SK-N-SH (cell line): ENCODE data around the gene IFNA1. TPM values are rescaled to one million over a fixed set of nuclear protein-coding genes. Genes with fewer than 3 reads are reported as not detected.

Experiments used
- CTCF ChIA-PET: fragments of 300-600, 350-600 bp; formaldehyde crosslinking; extraction: SDS; loops from one replicate; lab custom pipeline; 2021; lab: Yijun Ruan, JAX
- POLR2A ChIA-PET: fragments of 350-600 bp; sonication (Branson Sonifier 250); formaldehyde crosslinking; extraction: SDS; loops from one replicate; lab custom pipeline; 2020; ENCODE audit warnings: antibody characterized with exemption, inconsistent platforms; lab: Yijun Ruan, JAX
- DNase-seq: peaks from one replicate; pipeline ENCODE4 v3.0.0; 2012
- H2AFZ ChIP-seq: fragments of 200-600 bp; sonication (generic); 2 replicates; pipeline ENCODE4 v1.8.1; 2016; ENCODE audit warnings: antibody characterized with exemption, mild to moderate bottlenecking, low read depth
- H3F3A ChIP-seq: fragments of 200-600 bp; sonication (generic); replicated peaks from 2 replicates; pipeline ENCODE3; 2016; ENCODE audit warnings: antibody characterized with exemption, mild to moderate bottlenecking; ENCODE audit not compliant: insufficient read depth
- H3K27ac ChIP-seq, 2 experiments: fragments of 200-500 bp in 1 of 2; fragments of 200-600 bp in 1 of 2; sonication (Bioruptor generic) in 1 of 2; sonication (generic), shearing (Covaris generic) in 1 of 2; 2 replicates each; pipeline versions ENCODE4 v1.5.1 to v1.6.1; 2014 to 2016; ENCODE audit warnings: low read depth in 2 of 2, inconsistent platforms in 1 of 2, low read length in 1 of 2, mild to moderate bottlenecking in 1 of 2, mixed read lengths in 1 of 2
- H3K27me3 ChIP-seq: fragments of 200-600 bp; sonication (generic), shearing (Covaris generic); 2 replicates; pipeline ENCODE4 v1.6.1; 2016; ENCODE audit warnings: mixed run types; ENCODE audit not compliant: insufficient read depth
- H3K36me3 ChIP-seq, 2 experiments: fragments of 200-500 bp in 1 of 2; fragments of 200-600 bp in 1 of 2; sonication (Bioruptor generic) in 1 of 2; sonication (generic) in 1 of 2; replicated peaks in 1 of 2; 2 replicates each; pipeline versions ENCODE3 to v1.5.1; 2014 to 2016; ENCODE audit warnings: low read length in 1 of 2, mild to moderate bottlenecking in 1 of 2; ENCODE audit not compliant: insufficient read depth in 2 of 2, control insufficient read depth in 1 of 2
- H3K4me1 ChIP-seq, 2 experiments: fragments of 200-500 bp in 1 of 2; fragments of 200-600 bp in 1 of 2; sonication (Bioruptor generic) in 1 of 2; sonication (generic), shearing (Covaris generic) in 1 of 2; 2 replicates each; pipeline versions ENCODE4 v1.5.1 to v1.6.1; 2014 to 2016; ENCODE audit warnings: low read depth in 1 of 2, low read length in 1 of 2, mixed run types in 1 of 2; ENCODE audit not compliant: insufficient read depth in 2 of 2, control insufficient read depth in 1 of 2
- H3K4me2 ChIP-seq: fragments of 200-600 bp; sonication (generic), shearing (Covaris generic); 2 replicates; pipeline ENCODE4 v1.6.1; 2017; ENCODE audit warnings: mixed run types
- H3K4me3 ChIP-seq, 2 experiments: fragments of 200-500 bp in 1 of 2; fragments of 200-600 bp in 1 of 2; sonication (Bioruptor generic) in 1 of 2; sonication (generic), shearing (Covaris generic) in 1 of 2; 2 replicates each; pipeline versions ENCODE4 v1.5.1 to v1.8.1; 2014 to 2016; ENCODE audit warnings: low read depth in 2 of 2, inconsistent platforms in 1 of 2, low read length in 1 of 2, mild to moderate bottlenecking in 1 of 2, mixed read lengths in 1 of 2, moderate library complexity in 1 of 2
- H3K79me2 ChIP-seq: fragments of 200-600 bp; sonication (generic); 2 replicates; pipeline ENCODE4 v1.8.1; 2017; ENCODE audit warnings: mild to moderate bottlenecking; ENCODE audit not compliant: insufficient read depth
- H3K9ac ChIP-seq: fragments of 200-600 bp; sonication (generic); 2 replicates; pipeline ENCODE4 v1.6.1; 2017; ENCODE audit warnings: mixed run types
- H3K9me2 ChIP-seq: fragments of 200-600 bp; sonication (generic); 2 replicates; pipeline ENCODE4 v1.6.1; 2017; ENCODE audit warnings: mixed run types
- H3K9me3 ChIP-seq: fragments of 200-600 bp; sonication (generic); 2 replicates; pipeline ENCODE4 v1.6.1; 2017; ENCODE audit warnings: mixed run types, mild to moderate bottlenecking, moderate library complexity
- H4K20me1 ChIP-seq: fragments of 200-600 bp; sonication (generic); 2 replicates; pipeline ENCODE4 v1.6.1; 2017; ENCODE audit warnings: mild to moderate bottlenecking, mixed run types; ENCODE audit not compliant: insufficient read depth
- CTCF ChIP-seq: fragments of 200-600 bp; sonication (generic); IDR thresholded peaks from 2 replicates; pipeline ENCODE4 v1.6.1; 2017; ENCODE audit warnings: antibody characterized with exemption, mild to moderate bottlenecking, moderate library complexity
- EZH2phosphoT487 ChIP-seq: fragments of 200-600 bp; sonication (generic); IDR thresholded peaks from 2 replicates; pipeline ENCODE4 v1.6.1; 2017; ENCODE audit warnings: low read depth, mixed run types, mild to moderate bottlenecking, antibody characterized with exemption, moderate library complexity, borderline replicate concordance
- FOXM1 ChIP-seq: IDR thresholded peaks from 2 replicates; pipeline ENCODE4 v1.4.0; 2012; ENCODE audit warnings: low read depth, mild to moderate bottlenecking
- GATA2 ChIP-seq: sonication (generic); formaldehyde crosslinking; IDR thresholded peaks from 2 replicates; pipeline ENCODE4 v1.5.0; 2020; ENCODE audit warnings: mild to moderate bottlenecking, missing genetic modification reagents
- IRF3 ChIP-seq: fragments of 150-350 bp; IDR thresholded peaks from 2 replicates; pipeline ENCODE4 v1.6.1; 2016; ENCODE audit warnings: mild to moderate bottlenecking, low read depth, low read length
- MAX ChIP-seq: IDR thresholded peaks from 2 replicates; pipeline ENCODE4 v1.4.0; 2012; ENCODE audit warnings: low read depth
- MEF2A ChIP-seq: IDR thresholded peaks from 2 replicates; pipeline ENCODE4 v1.4.0; 2012; ENCODE audit warnings: low read depth, borderline replicate concordance
- NFIC ChIP-seq: IDR thresholded peaks from 2 replicates; pipeline ENCODE4 v1.4.0; 2012; ENCODE audit warnings: borderline replicate concordance
- POLR2AphosphoS5 ChIP-seq: IDR thresholded peaks from 2 replicates; pipeline ENCODE4 v1.6.1; 2012; ENCODE audit warnings: low read depth, low read length
- RAD21 ChIP-seq: IDR thresholded peaks from 2 replicates; pipeline ENCODE4 v1.6.1; 2012; ENCODE audit warnings: mild to moderate bottlenecking, low read length
- REST ChIP-seq: IDR thresholded peaks from 2 replicates; pipeline ENCODE4 v1.6.1; 2012; ENCODE audit warnings: mild to moderate bottlenecking, low read depth, low read length, moderate library complexity
- RFX5 ChIP-seq: IDR thresholded peaks from 2 replicates; pipeline ENCODE4 v1.6.1; 2012; ENCODE audit warnings: mild to moderate bottlenecking, improper control_type of control experiment, low read length
- SMC3 ChIP-seq: IDR thresholded peaks from 2 replicates; pipeline ENCODE4 v1.6.1; 2012; ENCODE audit warnings: low read depth, low read length, improper control_type of control experiment
- TCF12 ChIP-seq: IDR thresholded peaks from 2 replicates; pipeline ENCODE4 v1.4.0; 2012
- WGBS: methylation state at CpG from one replicate; pipeline ENCODE4 v1.1.6; 2017; ENCODE audit warnings: low lambda C conversion rate; 5-methylcytosine and 5-hydroxymethylcytosine counted together
- polyA plus RNA-seq, 3 experiments: library from polyadenylated mRNA; depleted of rRNA; stranded (reverse); fragments of >200 nt; gene quantifications; 2 replicates each; pipeline ENCODE4 v1.2.3, GENCODE V29; 2012

IFNA1 gene
- polyA plus RNA-seq, 1 of the 3 experiments (the other 2 are of a cell fraction): not detected

DNA sequence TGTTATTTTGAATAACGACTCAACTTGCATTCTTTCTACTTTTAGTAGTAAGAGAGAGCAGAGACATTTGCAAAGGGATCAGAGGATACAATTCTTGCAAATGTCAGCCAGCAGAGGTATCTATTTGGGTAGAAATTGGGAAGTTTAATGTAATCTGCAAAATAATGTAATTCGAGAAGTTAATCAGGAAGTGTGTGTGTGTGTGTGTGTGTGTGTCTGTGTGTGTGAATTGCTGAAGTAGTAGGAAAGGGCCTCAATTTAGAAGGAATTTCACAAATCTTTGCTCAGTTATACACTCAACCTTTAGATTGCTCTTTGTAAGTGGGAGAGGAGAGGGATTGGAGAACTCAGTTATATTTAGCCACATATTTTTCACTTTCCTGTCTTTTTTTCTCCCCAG, 11.0 kb upstream of the IFNA1 start (continued):
- TF ChIP-seq TCF12 (no peak), POLR2AphosphoS5 (no peak), GATA2 (no peak), MEF2A (no peak), MAX (no peak), RFX5 (no peak)

DNA sequence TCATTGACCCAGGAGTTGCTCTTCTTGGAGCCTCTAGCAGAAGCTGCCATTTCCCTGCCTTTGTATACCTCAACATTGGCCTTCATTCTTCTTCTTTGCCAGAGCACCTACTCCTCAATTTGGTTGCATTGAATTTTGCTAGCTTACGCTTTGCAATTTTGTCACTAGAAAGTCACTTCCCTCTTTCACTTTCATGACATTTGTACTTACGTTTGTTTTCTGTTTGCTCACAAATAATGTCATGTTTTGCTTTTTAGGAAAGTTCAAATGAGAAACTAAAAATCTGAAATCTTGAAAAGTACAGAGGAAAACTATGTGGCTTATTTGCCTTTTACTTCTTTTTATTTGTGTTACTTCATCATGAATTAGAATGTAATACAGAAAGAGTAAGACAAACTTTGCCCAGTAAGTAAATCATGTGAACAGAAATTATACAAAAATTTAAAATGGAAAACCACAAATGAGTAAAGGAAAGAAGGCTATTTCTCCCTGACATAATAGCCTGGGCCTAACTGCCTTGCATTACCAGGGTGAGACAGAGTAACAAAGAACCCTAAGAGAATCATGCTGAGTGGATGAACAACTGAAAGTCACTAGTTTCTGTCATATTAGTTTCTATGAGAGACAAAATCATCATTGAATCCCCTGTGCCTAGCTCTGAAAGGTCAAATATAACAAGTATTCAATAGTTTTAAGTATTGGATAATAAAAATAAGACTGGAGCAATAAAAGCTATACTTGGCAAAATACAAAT, 7.4 kb upstream of the IFNA1 start:
- no peak for DNase-seq
- Histone ChIP-seq H3K4me2 (no peak overlapping the region), H3F3A (no peaks in the 10 kb centered on the region), H3K9me2 (no peaks in the 10 kb centered on the region), H3K4me1 (no peaks in the 10 kb centered on the region), H3K4me3 (no peak overlapping the region), H3K9me3 (no peaks in the 10 kb centered on the region), H3K79me2 (no peaks in the 10 kb centered on the region), H3K27ac (no peak overlapping the region), H2AFZ (no peak overlapping the region), H4K20me1 (no peaks in the 10 kb centered on the region), H3K36me3 (no peaks in the 10 kb centered on the region), H3K27me3 (no peaks in the 10 kb centered on the region; the same call in 1 of the 2 replicates), H3K9ac (no peak overlapping the region)
- ChIA-PET POLR2A (no interaction called here), CTCF (interaction anchor here (0.7 to 1.9 kb wide), 4 partner anchors 23 to 580 kb away, joined by 3 to 7 read pairs (median 5); no protein-coding TSS in a partner anchor)
- TF ChIP-seq IRF3 (no peak), EZH2phosphoT487 (peak; percentile 51; the same call in 1 of the 2 replicates), MEF2A (no peak), FOXM1 (no peak)
- 11% methylated on average over 2 of the region's 2 CpGs for WGBS

DNA sequence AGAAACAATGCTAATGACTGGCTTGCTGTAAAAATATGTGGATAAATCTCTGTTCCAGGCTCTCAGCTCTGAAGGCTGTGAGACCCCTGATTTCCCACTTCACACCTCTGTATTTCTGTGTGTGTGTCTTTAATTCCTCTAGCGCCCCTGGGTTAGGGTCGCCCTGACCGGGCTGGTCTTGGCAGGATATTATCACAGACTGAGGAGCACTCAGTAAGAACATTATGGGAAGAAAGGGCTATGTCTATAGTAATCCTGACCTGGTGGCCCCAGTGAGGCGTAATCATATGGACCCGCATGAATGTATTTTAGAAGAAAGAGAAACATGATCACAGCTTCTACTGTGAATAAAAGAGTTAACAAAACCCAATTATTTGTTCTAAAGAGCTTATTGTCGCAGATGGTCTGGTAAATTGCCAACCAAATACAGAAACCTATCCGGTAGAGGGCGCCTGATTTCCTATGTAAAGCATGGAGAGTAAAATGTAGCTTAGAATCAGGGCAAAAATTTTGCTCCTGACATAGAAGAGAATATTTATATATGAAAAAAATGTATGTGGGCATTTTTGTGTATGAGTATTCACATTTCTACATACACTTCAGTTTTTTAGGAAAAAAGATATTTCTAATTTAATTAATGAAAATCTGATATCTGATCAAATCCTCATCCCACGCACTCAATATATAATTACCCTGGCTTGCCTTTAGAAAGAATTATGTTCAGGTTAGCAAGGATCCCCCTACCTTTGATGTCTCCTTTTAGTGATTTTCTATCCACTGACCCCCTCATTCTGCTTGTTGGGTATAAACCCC, 5.8 kb upstream of the IFNA1 start:
- Histone ChIP-seq H3K9me2 (no peaks in the 10 kb centered on the region), H2AFZ (no peak overlapping the region), H3K36me3 (no peaks in the 10 kb centered on the region), H3F3A (no peaks in the 10 kb centered on the region), H3K27me3 (no peaks in the 10 kb centered on the region; the same call in 1 of the 2 replicates), H3K4me1 (no peaks in the 10 kb centered on the region), H3K4me2 (no peak overlapping the region), H3K4me3 (no peak overlapping the region), H3K9ac (no peak overlapping the region), H3K79me2 (no peaks in the 10 kb centered on the region), H3K9me3 (no peaks in the 10 kb centered on the region), H4K20me1 (no peaks in the 10 kb centered on the region), H3K27ac (no peak overlapping the region)
- CTCF ChIA-PET: interaction anchor here (0.7 to 2.3 kb wide), 31 partner anchors 9 to 685 kb away, joined by 3 to 18 read pairs (median 4); partner anchors contain the start of genes IFNA8 and KLHL9
- POLR2A ChIA-PET: no interaction called here
- 4% methylated on average over 9 of the region's 9 CpGs for WGBS
- TF ChIP-seq NFIC (peak; percentile 30; the same call in 1 of the 2 replicates), RAD21 (peak; percentile 36; the same call in 1 of the 2 replicates), SMC3 (peak; percentile 26), TCF12 (no peak), REST (no peak), CTCF (peak; percentile 75)
- DNase-seq: peak; percentile 16
